ENCODE data around the gene MAPK8IP2.
"Not testable (repeated sequence)": the region's sequence is repeated elsewhere in the genome, so short reads cannot be mapped to it uniquely, and the experiment has no call there.

DNA sequence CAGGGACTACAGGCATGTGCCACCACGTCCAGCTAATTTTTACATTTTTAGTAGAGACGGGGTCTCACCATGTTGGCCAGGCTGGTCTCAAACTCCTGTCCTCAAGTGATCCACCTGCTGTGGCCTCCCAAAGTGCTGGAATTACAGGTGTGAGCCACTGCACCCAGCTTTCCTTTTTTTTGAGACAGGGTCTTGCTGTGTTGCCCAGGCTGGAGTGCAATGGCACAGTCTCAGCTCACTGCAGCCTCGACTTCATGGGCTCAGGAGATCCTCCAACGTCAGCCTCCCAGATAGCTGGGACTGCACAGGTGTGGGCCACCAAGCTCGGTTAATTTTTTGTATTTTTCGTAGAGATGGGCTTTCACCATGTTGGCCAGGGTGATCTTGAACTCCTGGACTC lies 54.1 kb downstream of the MAPK8IP2 start:
- TF ChIP-seq EZH2 (IDR thresholded peaks at IDR 0.05; ENCODE audit: low read depth), result not testable (repeated sequence)
- TF ChIP-seq, protein P1, sequence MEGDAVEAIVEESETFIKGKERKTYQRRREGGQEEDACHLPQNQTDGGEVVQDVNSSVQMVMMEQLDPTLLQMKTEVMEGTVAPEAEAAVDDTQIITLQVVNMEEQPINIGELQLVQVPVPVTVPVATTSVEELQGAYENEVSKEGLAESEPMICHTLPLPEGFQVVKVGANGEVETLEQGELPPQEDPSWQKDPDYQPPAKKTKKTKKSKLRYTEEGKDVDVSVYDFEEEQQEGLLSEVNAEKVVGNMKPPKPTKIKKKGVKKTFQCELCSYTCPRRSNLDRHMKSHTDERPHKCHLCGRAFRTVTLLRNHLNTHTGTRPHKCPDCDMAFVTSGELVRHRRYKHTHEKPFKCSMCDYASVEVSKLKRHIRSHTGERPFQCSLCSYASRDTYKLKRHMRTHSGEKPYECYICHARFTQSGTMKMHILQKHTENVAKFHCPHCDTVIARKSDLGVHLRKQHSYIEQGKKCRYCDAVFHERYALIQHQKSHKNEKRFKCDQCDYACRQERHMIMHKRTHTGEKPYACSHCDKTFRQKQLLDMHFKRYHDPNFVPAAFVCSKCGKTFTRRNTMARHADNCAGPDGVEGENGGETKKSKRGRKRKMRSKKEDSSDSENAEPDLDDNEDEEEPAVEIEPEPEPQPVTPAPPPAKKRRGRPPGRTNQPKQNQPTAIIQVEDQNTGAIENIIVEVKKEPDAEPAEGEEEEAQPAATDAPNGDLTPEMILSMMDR (conservative IDR thresholded peaks at IDR 0.05), result not testable (repeated sequence)

Data from PC-9 (cell line).